Fibroblast of skin of right biceps (primary cell): ENCODE results near the gene MGAT4A.
A peak's percentile ranks its signal among the peaks of the same experiment; 100 is the strongest.
"Not testable (repeated sequence)": the region's sequence is repeated elsewhere in the genome, so short reads cannot be mapped to it uniquely, and the experiment has no call there.

ENCODE experiments used
- DNase-seq: peaks from one replicate; pipeline ENCODE4 v3.0.0-alpha.2; 2013

Gene MGAT4A

DNA sequence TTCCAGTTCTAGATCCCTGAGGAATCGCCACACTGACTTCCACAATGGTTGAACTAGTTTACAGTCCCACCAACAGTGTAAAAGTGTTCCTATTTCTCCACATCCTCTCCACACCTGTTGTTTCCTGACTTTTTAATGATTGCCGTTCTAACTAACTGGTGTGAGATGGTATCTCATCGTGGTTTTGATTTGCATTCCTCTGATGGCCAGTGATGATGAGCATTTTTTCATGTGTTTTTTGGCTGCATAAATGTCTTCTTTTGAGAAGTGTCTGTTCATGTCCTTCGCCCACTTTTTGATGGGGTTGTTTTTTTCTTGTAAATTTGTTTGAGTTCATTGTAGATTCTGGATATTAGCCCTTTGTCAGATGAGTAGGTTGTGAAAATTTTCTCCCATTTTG, 136.3 kb downstream of the MGAT4A start:
- not testable (repeated sequence) for DNase-seq

DNA sequence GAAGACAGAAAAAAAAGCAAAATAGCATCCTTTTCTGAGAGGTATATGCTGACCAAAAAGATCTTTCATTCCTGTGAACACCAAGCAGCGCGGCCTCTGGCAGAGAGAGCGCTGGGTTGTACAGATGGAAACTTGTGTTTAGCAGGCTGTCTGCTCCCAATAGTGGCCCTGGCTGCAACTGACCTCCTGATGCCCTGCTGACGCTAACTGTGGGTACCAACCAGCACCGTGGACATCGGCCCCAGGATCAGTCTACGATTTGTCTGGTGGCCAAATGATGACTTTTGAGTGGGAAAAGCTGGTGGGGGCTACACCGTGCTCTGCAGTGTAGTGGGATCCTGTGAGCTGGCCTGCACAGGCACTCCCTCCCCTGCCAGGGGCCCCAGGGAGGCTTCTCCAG, 138.4 kb downstream of the MGAT4A start:
- DNase-seq, result no peak

DNA sequence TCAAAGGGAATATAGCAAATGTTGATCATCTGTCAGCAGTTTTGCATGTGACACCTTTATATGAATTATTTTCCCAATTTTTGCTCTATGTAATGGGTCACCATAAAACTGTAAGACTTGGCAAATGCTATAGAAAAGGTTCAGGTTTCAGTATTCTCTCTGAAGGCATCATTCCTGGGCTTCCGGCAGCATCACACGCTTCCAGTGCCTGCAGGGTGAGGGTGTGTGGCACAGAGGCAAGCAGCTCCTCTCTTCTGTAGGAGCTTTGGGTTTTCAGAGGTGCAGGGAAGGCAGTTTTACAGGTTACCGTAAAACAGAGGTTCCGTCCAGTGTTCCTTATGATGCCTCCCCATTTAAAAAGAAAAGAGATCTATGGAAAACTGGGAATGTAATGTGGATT, 141.4 kb downstream of the MGAT4A start:
- DNase-seq, result no peak

DNA sequence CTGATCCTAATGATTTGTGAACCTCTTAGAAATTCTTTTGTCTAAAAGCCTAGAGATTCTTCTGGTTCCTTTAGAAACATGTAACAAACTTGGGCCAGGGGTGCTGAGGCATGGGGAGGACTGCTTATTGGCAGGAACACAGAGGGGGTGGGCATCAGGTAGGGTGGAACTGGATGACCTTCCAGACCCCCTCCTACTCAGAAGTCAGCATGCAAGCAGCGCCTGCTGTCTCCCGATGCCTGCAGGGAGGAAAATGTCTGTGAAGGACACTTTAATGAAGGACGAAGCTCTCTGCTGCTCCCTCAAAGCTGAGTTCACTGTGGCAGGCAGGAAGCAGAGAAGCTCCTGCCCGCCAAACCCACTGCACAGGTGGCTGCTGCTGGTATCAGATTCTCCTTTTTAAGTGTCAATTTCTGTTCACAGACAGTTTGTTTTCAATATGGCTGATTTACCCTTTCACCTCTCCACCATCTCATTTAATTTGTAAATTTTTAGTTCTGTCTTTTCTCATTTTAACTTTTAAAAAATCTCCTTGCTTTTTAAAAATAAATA, 142.0 kb downstream of the MGAT4A start:
- DNase-seq, result no peak

DNA sequence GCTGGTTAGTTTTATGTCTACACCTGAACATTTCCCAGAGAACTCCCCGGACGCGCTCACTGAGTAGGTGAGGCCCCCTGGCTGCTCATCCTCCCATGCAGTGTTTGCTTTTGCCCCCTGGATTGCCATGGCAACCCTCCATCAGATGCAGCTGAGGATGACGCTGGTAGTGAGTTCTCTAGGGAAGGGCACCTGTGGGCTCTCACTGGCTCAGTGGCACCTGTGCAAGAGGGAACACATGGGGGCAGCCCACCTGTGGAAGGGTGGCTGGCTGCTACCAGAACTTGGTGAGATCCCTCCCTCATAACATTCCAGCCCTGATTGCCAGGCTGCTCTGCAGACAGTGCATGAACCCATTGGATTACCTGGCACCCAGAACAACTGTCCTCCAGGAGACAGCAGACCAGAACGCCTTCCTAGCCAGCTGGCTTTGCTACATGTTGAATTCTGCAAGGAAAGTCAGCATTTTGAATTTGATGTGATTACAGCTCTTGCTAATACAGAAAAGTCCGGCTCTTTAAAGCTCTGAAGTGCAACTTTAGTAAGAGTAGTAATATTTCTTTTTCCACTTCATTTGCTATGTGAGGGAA, 144.3 kb downstream of the MGAT4A start:
- no peak for DNase-seq

DNA sequence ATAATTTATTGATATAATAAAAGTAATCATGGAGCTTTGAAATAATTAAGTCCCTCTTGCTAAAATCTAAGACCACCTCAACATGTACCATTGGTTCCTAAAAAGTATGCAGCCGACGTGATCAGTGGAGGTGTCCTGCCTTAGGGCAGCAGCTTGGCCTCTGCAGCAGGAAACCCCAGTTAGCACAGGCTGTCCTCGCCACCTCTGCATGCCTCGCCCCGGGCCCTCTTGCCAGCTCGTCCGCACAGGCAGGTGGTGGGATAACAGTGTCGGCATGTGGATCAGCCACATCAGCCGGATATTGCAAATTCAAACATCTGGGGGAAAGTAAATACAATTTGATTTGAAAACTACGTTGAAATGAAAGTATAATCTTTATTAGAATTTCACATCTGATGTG, 145.5 kb downstream of the MGAT4A start:
- DNase-seq, result no peak

DNA sequence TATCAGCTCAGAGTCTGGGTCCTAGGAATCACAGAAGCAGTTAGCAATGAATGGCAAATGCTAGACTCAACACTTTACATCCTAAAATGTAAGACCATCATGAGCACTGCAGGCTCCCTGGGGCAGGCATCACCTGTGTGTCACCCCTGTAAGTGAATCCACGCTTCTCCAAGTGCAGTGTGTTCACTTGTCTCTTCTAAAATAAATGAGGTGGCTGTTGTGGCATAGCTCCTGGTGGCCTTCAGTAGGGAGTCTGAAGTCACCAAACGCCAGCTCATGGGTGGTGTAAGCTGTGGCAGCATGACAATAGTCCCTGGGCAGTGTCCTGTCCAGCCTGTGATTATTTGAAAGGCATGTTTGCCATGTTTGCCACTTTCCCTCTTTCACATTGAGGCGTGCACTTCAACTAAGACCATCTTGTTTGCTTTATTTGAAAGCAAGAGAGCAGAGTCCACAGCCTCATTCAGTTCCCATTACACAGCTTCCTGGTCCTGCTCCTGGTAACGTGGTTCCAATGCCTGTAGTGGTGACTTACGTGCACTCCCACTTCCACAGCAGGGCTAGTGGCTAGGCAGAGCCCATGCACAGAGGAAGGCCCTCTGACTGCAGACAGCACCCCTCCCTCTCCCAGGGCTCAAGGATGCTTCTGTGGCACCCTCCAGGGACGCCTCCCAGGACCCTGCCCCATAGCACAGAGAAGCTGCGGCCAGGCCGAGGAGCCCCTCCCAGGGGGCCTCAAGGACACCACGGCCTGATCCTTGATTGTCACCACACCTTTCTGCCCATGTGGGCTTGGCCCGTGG, 146.9 kb downstream of the MGAT4A start:
- DNase-seq, result no peak

DNA sequence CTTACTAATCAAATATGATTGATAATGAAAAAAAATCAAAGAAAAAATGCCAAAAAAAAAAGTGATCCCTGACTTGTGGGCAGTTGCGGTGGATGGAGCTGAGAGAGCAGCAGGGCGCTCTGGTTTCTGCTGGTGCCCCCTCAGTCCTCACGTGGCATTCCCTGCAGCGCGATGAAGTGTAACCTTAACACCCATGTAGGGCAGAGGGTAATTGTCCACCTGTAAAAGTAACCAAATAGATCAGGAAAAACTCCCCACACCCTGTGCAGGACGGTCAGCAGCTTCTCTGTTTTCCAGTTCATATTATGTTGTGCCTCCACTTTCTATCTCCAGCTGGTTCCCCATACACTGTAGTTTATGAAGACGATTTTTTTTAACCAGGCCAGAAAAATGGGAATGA, 147.7 kb downstream of the MGAT4A start:
- no peak for DNase-seq

DNA sequence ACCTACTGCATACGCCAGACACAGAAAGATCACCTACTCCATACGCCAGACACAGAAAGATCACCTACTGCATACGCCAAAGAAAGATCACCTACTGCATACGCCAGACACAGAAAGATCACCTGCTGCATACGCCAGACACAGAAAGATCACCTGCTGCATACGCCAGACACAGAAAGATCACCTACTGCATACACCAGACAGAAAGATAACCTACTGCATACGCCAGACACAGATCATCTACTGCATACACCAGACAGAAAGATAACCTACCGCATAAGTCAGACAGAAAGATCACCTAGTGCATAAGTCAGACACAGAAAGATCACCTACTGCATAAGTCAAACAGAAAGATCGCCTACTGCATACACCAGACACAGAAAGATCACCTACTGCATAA, 148.4 kb downstream of the MGAT4A start:
- no peak for DNase-seq

DNA sequence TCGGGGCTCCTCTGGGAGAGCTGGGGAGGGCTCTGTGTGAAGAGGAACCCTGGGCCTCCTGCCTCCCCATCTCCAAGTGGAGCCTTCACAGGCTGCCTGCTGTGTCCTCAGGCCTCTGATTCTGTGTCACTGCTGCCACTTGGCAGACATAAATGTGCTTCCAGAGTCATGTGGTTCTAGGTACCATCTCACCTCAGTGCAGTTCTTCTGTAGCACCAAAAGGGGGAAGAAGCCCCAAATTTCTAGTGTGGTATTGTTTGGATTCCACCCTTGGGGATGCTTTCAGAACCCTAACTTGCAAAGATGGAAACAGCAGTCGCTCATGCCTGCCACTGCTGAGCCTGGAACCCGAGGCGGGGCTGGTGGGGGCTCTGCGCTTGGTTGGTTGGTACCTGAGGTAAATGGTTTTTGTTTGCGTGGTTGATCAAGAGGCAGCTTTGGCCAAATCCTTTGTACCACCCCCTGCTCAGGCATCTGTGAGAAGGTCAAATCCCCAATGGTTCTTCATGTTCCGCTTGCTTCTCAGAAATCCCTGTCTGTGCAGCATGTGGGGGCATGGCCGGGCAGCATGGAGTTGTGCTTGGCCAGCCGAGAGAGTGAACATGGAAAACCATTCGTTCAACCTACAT, 150.2 kb downstream of the MGAT4A start:
- DNase-seq, result no peak

DNA sequence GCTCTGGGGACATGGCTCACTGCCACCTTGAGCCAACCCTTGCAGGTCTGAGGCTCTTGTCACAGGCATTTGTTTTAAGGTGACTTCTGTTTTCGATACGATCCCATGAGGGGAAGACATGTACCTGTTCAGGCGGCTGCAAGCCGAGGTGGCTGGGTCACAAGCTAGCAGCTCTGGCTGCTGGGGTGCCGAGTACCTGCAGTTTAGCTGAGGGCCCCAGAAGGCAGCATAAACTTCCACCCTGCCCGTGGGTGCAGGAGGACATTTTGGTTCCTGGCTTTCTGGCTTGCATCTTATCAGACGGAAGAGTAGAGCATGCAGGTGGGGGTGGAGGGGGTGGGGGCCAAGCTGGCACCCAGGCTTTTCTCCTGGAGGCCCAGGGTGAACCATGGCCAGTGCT, 151.0 kb downstream of the MGAT4A start:
- DNase-seq, result no peak

DNA sequence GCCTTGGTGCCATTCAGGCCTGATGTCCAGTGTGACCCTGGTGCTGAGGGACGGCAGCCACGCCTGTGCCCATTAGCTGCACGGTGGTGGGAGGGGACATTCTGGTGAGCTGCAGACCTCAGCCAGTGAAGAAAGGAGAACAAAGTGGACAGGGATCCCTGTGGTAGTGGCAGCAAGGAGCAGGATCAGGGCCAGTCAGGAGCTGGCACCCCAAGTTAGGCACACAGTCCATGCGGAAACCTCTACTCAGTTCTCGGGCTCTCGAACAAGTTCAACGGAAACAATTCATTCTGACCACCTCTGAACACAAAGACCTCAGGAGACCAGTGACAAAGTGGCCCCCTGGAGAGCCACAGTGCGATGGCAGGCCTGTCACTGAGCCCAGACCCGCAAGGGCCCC, 152.7 kb downstream of the MGAT4A start:
- DNase-seq, result no peak

DNA sequence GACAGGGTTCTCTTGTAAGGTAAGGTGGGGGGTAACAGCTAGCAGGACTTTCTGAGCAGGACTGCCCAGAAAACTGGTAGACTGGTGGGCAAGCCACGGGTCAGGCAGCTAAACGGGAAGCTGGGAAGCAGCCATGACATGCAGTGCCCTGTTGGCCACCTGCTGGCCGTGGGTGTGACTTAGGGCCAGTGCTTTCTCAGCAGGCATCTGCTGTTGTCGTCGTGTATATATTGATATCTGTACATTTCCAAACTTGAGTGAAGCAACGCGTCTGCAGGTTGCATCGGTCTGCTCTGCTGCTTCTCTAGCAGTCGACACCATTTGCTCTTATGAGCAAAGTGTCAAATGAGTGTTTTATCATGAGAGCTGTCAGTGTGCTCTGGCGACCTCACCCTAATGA, 153.6 kb downstream of the MGAT4A start:
- no peak for DNase-seq

DNA sequence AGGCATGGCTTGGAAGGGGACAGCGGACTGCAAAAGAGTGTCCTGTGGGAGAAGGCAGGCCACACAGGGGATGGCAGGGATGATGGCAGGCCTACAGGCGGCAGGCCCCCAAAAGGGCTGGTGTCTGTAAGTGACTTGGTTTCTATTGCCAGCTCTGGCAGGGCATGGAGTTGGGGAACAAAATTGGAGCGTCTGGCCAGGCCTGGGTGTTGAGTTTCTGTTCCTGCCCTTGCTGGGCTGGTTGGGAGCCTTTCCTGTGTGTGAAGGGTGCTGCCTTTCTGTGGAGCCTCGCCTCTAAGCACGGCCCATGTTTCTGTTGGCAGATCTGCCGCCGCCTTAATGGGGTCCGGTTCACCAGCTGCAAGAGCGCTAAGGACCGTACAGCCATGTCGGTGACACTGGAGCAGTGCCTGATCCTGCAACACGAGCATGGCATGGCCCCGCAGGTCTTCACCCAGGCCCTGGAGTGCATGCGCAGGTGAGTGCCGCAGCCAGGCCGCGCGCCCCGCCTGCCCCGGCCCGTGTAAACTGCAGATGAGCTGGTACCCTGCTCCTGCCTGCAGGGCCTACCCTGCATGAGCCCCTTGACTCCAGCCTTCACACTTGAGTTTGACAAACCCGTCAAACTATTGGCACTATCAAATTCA, 154.1 kb downstream of the MGAT4A start:
- no peak for DNase-seq

DNA sequence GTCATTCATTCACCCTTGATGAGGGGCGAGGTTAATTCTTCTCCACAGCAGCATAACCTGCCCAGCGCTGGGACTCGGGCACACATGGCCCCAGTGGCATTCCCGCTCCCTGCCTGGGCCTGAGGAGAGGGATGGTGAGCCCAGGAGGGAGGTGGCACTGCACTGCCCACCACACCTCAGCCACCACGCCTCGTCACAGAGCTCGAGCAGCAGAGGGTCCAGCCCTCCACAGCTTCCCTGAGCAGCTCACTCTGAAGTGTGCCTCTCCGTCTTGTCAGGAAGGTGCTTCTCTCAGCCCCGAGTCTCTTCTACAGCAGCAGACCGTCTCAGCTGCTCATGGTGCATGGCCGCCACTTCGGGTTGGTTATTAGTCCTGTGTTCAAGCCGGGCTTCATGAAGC, 157.5 kb downstream of the MGAT4A start:
- DNase-seq, result no peak

DNA sequence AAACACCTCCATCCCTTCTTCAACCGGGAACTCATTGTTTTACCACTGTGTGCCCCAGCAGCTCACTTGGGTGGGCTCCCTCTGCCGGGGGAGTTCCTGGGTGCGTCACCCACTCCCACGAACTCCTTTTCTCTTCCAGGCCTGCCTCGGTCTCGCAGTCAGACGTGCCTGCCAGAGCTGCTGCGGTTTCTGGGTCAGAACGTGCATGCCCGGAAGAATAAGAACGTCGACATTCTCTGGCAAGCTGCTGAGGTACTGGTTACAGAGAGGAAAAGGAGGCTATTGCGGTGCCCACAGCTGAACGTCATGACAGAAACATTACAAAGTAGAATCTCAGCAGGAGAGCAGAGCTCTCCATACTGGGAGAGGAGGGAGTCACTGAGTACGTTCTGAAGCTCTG, 158.3 kb downstream of the MGAT4A start:
- DNase-seq, result no peak

DNA sequence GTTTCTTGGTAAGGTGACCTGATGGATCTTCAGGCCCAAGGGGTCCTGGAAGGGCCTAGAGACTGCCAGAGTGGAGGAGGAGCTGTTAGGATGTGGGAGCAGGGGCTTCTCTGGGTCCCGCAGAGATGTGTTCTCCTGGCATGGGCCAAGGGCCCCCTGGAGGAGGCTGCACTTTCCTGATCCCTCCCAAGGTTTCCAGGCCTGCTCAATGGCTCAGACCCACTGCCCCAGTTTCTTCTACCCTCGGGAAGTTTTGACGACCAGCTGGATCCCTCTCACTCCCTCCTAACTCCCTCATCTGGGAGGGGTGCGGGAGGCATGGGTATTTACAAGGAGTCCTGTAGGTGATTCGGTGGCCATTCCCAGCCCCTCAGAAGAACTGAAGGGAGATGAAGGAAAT, 158.7 kb downstream of the MGAT4A start:
- DNase-seq, result no peak

DNA sequence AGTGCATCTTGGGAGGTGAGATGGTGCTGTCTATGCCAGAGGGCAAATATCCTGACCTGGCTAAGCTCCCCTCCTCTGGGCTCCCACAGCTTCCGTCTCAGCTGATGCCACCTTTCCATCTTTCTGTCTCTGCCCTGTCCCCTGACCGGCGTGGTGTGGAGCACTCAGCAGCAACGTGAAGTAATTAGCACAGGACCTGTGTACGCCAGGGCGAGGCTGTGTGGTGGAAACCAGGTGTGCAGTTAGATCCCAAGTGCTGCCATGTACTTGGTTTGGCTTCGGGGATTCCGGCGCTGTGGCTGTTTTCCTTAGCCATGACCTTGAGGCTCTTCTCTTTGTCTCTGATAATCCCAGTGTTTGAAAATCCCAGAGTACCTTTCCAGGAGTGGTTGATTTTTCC, 159.1 kb downstream of the MGAT4A start:
- no peak for DNase-seq

DNA sequence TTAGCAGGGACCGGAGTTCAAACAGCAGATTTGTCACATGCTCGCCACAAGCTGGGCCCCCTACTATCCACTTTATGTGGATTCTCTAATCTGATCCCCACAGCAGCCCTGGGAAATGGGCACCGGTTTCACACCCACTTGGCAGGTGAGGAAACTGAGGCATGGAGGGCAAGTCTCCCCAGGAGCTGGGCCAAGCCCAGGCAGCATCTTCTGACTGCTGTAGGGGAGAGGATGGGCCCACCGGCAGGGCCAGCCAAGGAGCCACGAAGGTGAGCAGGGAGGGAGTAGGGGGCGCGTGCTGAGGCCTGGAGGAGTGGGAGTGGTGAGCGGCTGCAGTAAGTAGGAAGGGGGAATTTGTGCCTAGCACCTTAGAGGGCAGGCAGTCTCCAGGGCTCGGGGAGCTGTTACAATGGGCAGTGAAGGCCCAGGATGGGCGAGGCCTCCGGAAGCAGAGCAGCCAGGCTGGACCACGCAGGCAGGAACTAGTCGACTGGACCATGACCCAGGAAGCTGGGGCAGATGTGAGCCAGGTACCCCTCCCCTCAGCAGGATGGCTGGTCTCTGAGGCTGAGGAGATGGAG, 159.7 kb downstream of the MGAT4A start:
- no peak for DNase-seq

DNA sequence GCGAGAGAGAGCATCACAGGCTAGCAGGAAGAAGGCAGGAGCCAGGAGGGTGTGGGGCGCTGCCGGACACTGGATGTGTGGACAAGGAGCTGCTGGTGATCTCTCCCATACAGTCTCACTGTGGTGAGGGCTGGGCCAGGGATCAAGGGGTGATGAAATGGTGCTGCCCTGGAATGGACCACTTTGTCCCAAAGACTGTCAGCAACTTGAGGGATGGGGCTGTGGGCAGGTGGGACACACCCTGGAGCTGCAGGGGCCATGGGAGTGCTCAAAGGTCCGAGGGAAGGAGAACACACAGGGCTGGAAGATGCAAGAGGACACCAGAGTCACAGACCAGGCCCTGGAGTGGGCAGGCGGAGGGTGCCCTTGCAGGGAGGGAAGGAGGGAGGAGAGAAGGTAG, 160.6 kb downstream of the MGAT4A start:
- no peak for DNase-seq

DNA sequence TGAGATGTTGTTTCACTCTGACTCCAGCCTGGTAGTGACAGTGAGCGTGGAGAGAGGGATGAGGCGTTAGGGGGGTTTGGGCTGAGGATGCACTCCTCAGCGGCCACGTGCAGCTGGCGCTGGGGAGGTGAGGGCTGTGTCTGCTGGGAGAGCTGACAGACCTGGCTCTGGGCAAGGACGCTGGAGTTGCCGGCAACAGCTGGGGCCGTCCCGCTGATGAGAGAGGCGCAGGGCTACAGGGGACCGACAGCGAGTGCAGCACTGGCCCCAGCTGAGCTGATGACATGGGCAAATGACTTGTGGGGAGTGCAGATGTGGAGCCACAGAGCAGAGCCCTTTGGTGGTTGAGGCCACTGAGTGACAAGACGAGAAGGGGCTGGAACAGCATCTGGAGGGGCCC, 161.0 kb downstream of the MGAT4A start:
- no peak for DNase-seq

DNA sequence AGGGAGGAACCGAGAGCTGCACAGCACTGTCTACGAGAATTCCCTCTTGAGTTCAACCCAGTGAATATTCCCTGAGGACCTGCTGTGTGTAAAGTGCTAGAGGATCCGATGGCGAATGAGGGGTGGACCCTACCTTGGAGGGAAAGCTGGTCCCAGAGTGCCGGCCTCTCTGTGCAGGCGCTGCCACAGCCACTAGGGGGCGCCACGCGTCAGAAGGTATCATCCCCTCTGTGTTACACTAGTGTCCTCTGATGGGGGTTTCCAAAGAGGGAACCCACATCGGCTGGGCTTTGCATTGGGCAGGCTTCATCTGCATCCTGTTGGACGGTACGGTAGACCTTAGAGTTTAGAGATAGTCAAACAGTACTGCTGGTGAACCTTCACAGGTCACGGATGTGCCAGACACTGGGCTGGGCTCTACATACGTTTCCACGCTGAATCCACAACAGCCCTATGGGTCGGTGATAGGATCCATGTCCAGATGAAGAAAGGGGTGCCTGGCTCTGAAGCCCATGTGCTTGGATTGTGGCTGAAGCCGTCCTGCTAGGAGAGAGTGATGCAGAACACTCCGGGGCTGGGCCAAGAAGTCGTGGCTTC, 161.6 kb downstream of the MGAT4A start:
- DNase-seq, result peak; percentile 12
